ENCODE results near the gene PRLR. TPM values are rescaled to one million over a fixed set of nuclear protein-coding genes. Genes with fewer than 3 reads are reported as not detected.

PRLR gene
- total RNA-seq, 1 experiment from 2014 or later: 0.59 TPM

- TF ChIP-seq, protein P1, sequence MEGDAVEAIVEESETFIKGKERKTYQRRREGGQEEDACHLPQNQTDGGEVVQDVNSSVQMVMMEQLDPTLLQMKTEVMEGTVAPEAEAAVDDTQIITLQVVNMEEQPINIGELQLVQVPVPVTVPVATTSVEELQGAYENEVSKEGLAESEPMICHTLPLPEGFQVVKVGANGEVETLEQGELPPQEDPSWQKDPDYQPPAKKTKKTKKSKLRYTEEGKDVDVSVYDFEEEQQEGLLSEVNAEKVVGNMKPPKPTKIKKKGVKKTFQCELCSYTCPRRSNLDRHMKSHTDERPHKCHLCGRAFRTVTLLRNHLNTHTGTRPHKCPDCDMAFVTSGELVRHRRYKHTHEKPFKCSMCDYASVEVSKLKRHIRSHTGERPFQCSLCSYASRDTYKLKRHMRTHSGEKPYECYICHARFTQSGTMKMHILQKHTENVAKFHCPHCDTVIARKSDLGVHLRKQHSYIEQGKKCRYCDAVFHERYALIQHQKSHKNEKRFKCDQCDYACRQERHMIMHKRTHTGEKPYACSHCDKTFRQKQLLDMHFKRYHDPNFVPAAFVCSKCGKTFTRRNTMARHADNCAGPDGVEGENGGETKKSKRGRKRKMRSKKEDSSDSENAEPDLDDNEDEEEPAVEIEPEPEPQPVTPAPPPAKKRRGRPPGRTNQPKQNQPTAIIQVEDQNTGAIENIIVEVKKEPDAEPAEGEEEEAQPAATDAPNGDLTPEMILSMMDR (IDR thresholded peaks at IDR 0.05; ENCODE audit: unreplicated experiment): no peak
- CTCF ChIA-PET: no interaction called here
- intact Hi-C loops (cut with micrococcal nuclease; ENCODE audit: unreplicated experiment): no loop called here
- Mint-ChIP-seq H3K4me3 (ENCODE audit: low read depth, unreplicated experiment) (no peak overlapping the region), H3K36me3 (ENCODE audit: insufficient read depth, unreplicated experiment) (no peaks in the 10 kb centered on the region), H3K27me3 (ENCODE audit: unreplicated experiment) (no peaks in the 10 kb centered on the region), H3K27ac (ENCODE audit: unreplicated experiment) (no peak overlapping the region), H3K4me1 (ENCODE audit: low read depth, unreplicated experiment) (no peaks in the 10 kb centered on the region), H3K9me3 (ENCODE audit: low read depth, unreplicated experiment) (no peaks in the 10 kb centered on the region)
- no peak for DNase-seq
- BruUV-seq (replicated peaks): no TSS peak
Observed at GRCh38 chr5:35063414-35063813, 166.9 kb downstream of the PRLR start.

- intact Hi-C loops (cut with micrococcal nuclease; ENCODE audit: unreplicated experiment): no loop called here
- Mint-ChIP-seq H3K4me1 (ENCODE audit: low read depth, unreplicated experiment) (no peaks in the 10 kb centered on the region), H3K36me3 (ENCODE audit: insufficient read depth, unreplicated experiment) (no peaks in the 10 kb centered on the region), H3K4me3 (ENCODE audit: low read depth, unreplicated experiment) (no peak overlapping the region), H3K27me3 (ENCODE audit: unreplicated experiment) (no peaks in the 10 kb centered on the region), H3K9me3 (ENCODE audit: low read depth, unreplicated experiment) (no peaks in the 10 kb centered on the region), H3K27ac (ENCODE audit: unreplicated experiment) (no peak overlapping the region)
- CTCF ChIA-PET: no interaction called here
- TF ChIP-seq, protein P1 (IDR thresholded peaks at IDR 0.05; ENCODE audit: unreplicated experiment): no peak
- no peak for DNase-seq
- BruUV-seq (replicated peaks): no TSS peak
Observed at GRCh38 chr5:35061211-35061770, 169.0 kb downstream of the PRLR start.

DNA sequence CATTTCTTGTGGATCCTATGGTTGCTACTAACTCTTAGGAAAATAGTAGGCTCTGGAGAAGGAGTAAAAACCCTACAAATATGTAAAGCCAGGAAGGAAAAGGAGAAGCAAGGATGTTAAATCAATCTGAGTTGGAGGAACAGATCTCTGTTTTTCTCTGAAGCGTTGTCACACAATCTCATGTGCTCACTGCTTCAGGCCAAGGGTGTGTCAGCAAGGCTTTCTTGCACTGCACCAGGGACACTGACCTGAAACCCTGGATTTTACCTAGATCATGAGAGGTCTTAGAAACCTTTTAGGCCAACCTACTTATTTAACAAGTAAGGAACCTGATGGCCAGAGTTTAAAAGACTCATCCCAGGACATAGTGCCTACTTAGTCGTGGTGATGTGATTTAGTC is 170.1 kb downstream of the PRLR start:
- H3K4me1 Mint-ChIP-seq (ENCODE audit: low read depth, unreplicated experiment): no peaks in the 10 kb centered on the region
- TF ChIP-seq, protein P1 (IDR thresholded peaks at IDR 0.05; ENCODE audit: unreplicated experiment): no peak

DNA sequence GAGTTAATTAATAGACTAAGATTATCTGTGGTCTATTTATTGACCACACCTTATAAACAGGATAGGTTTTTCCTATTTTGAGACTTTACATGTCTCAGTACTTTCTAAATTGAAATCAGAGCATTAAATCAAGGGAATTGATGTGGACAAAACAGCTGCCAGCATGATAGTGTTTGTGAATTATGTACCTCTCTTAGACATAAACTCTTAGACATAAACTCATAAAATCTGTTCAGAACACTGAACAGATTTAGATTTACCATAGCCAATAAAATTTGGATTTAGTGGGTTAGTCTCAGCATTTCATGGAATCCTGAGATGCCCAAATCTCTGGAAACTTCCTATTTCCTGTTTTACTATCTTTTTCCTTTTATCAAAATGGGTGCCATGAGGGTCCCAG is 171.0 kb downstream of the PRLR start:
- no peaks in the 10 kb centered on the region for H3K27me3 Mint-ChIP-seq (ENCODE audit: unreplicated experiment)
- no peak for DNase-seq
- H3K9me3 Mint-ChIP-seq (ENCODE audit: low read depth, unreplicated experiment): no peaks in the 10 kb centered on the region
- H3K36me3 Mint-ChIP-seq (ENCODE audit: insufficient read depth, unreplicated experiment): no peaks in the 10 kb centered on the region
- TF ChIP-seq, protein P1 (IDR thresholded peaks at IDR 0.05; ENCODE audit: unreplicated experiment): no peak
- CTCF ChIA-PET: no interaction called here
- H3K4me1 Mint-ChIP-seq (ENCODE audit: low read depth, unreplicated experiment): no peaks in the 10 kb centered on the region
- H3K27ac Mint-ChIP-seq (ENCODE audit: unreplicated experiment): no peak overlapping the region
- BruUV-seq (replicated peaks): no TSS peak
- intact Hi-C loops (cut with micrococcal nuclease; ENCODE audit: unreplicated experiment): no loop called here
- H3K4me3 Mint-ChIP-seq (ENCODE audit: low read depth, unreplicated experiment): no peak overlapping the region

More for the DNA sequence above, 170.1 kb downstream of the PRLR start:
- CTCF ChIA-PET: no interaction called here
- H3K4me3 Mint-ChIP-seq (ENCODE audit: low read depth, unreplicated experiment): no peak overlapping the region
- H3K36me3 Mint-ChIP-seq (ENCODE audit: insufficient read depth, unreplicated experiment): no peaks in the 10 kb centered on the region
- no peak for DNase-seq
- no peaks in the 10 kb centered on the region for H3K9me3 Mint-ChIP-seq (ENCODE audit: low read depth, unreplicated experiment)
- no peaks in the 10 kb centered on the region for H3K27me3 Mint-ChIP-seq (ENCODE audit: unreplicated experiment)
- BruUV-seq (replicated peaks): no TSS peak
- H3K27ac Mint-ChIP-seq (ENCODE audit: unreplicated experiment): no peak overlapping the region
- intact Hi-C loops (cut with micrococcal nuclease; ENCODE audit: unreplicated experiment): no loop called here

Measured in Calu3 (cell line).